Small intestine (tissue), 7 donors: ENCODE results near the gene SLC16A3. TPM values are rescaled to one million over a fixed set of nuclear protein-coding genes. Genes with fewer than 3 reads are reported as not detected.

Source experiments
- DNase-seq, 2 donors: peaks; one replicate each; pipeline versions ENCODE4 v3.0.0 to v3.0.0-alpha.2; 2013
- FAIRE-seq: peaks from 2 replicates; lab custom pipeline; 2012; peaks lifted over from hg19 to GRCh38; lab: Jason Lieb, UNC
- H3K27ac ChIP-seq, 3 donors: one replicate each; pipeline ENCODE4 v1.5.1; 2013; ENCODE audit warnings: low read length in 2 of 3, mild to moderate bottlenecking in 2 of 3, control low read depth in 1 of 3, inconsistent platforms in 1 of 3, low read depth in 1 of 3, moderate library complexity in 1 of 3
- H3K27me3 ChIP-seq, 3 donors: one replicate each; pipeline ENCODE4 v1.6.1; 2013; ENCODE audit warnings: low read length in 3 of 3, inconsistent platforms in 1 of 3; ENCODE audit not compliant: control insufficient read depth in 3 of 3, insufficient read depth in 3 of 3
- H3K36me3 ChIP-seq, 3 donors: one replicate each; pipeline ENCODE4 v1.6.1; 2013; ENCODE audit warnings: low read length in 3 of 3, inconsistent platforms in 1 of 3, low read depth in 1 of 3, mild to moderate bottlenecking in 1 of 3, moderate library complexity in 1 of 3; ENCODE audit not compliant: control insufficient read depth in 3 of 3, insufficient read depth in 2 of 3
- H3K4me1 ChIP-seq, 3 donors: one replicate each; pipeline ENCODE4 v1.6.1; 2013; ENCODE audit warnings: low read length in 2 of 3, inconsistent platforms in 1 of 3, low read depth in 1 of 3, mild to moderate bottlenecking in 1 of 3, moderate library complexity in 1 of 3; ENCODE audit not compliant: control insufficient read depth in 3 of 3, insufficient read depth in 2 of 3
- H3K4me3 ChIP-seq, 3 donors: one replicate each; pipeline ENCODE4 v1.5.1; 2013; ENCODE audit warnings: low read length in 3 of 3, control low read depth in 1 of 3, inconsistent platforms in 1 of 3, low read depth in 1 of 3, mild to moderate bottlenecking in 1 of 3, moderate library complexity in 1 of 3
- H3K9me3 ChIP-seq, 2 donors: one replicate each; pipeline ENCODE4 v1.6.1; 2013; ENCODE audit warnings: low read depth in 1 of 2, low read length in 1 of 2; ENCODE audit not compliant: control insufficient read depth in 2 of 2, insufficient read depth in 1 of 2
- WGBS, 3 donors: extraction: QIAGEN DNeasy Blood & Tissue Kit; methylation state at CpG; one replicate each; pipeline ENCODE4 v1.1.7; 2013; 5-methylcytosine and 5-hydroxymethylcytosine counted together
- polyA plus RNA-seq, 4 donors: library from polyadenylated mRNA; stranded (reverse) in 3 of 4; unstranded in 1 of 4; fragments of 200-250 nt in 3 of 4; fragments of 120-200 nt in 1 of 4; gene quantifications; one replicate each; pipeline versions ENCODE4 v1.2.1 to v1.2.3, GENCODE V29; 2013
- donor health status: healthy with polysubstance abuse.
- donor health status: control.
- donor health status: control.
- donor health status: Bipolar disorder and iron deficiency.
- donor health status: healthy.

Gene SLC16A3
- polyA plus RNA-seq, 4 donors: 5.4 to 33.2 (median 14.5) TPM

DNA sequence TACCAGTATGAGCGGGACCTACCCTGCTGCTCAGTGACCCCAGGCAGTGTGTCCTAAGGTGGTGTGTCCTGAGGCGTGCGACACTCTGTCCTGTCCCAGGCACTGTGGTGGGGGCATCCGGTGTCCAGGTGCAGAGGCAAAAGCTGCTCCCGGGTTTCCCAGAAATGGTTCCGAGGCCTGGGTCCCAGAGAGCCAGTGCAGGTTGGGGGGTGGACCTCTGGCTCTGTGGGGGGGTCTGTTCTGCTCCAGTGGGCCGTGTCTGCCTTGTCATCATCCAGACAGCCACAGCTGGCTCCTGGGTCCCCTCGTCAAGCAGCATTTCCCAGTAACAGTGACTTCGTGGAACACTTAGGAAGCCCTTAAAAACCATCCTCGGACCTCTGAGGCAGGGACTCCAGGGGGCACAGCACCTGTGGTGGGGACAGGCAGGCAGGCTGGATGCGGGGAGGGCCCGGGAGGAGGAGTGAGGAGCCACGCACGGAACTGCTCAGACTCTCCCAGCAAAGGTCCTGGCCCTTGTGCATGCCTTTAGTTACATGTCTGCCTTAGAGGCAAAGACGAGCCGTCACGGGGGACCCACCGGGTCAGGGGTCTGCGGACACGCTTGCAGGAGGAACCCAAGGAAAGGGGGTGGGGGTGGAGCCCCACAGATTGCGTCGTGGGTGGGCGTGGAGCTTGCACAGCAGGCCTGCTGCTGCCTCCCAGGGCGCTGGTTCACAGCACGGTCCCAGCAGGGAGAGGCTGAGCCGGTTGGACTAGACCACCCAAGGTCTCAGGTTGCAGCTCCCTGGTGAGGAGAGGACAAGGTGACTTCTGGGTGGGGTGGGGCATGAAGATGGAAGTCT lies 5.6 kb downstream of the SLC16A3 start:
- FAIRE-seq (no peak), DNase-seq (peak in 1 of 2 donors; percentile 45)
- no peak overlapping the region for H3K27ac ChIP-seq
- H3K36me3 ChIP-seq: peaks cover 0 to 56% (median 5%) of the 10 kb centered on the region in 3 donors
- H3K4me3 ChIP-seq: no peak overlapping the region
- H3K9me3 ChIP-seq: peaks cover 0 to 4% of the 10 kb centered on the region in 2 donors
- H3K4me1 ChIP-seq: peaks cover 1 to 66% (median 10%) of the 10 kb centered on the region in 3 donors
- 62% methylated on average over 23 to 26 of the region's 26 CpGs for WGBS, 3 donors
- peaks cover 0 to 2% (median 0%) of the 10 kb centered on the region in 3 donors for H3K27me3 ChIP-seq

- DNase-seq (no peak), FAIRE-seq (no peak)
- Histone ChIP-seq H3K4me3 (no peak overlapping the region), H3K4me1 (peaks cover 2 to 61% (median 6%) of the 10 kb centered on the region in 3 donors), H3K27ac (peak overlapping the region in 1 of 3 donors; percentile 88), H3K9me3 (peaks cover 0 to 4% of the 10 kb centered on the region in 2 donors), H3K27me3 (no peaks in the 10 kb centered on the region), H3K36me3 (peaks cover 0 to 63% (median 5%) of the 10 kb centered on the region in 3 donors)
- WGBS, 3 donors: 71 to 83% (median 79%) methylated on average over 19 of the region's 19 CpGs
Measured at GRCh38 chr17:82235056-82235774, 6.4 kb downstream of the SLC16A3 start.

- Histone ChIP-seq H3K4me3 (no peak overlapping the region), H3K27me3 (no peaks in the 10 kb centered on the region), H3K9me3 (no peaks in the 10 kb centered on the region), H3K4me1 (peaks cover under 1 to 58% (median 2%) of the 10 kb centered on the region in 3 donors), H3K27ac (peak overlapping the region in 2 of 3 donors; percentile 17 to 88), H3K36me3 (peaks cover 0 to 69% (median 5%) of the 10 kb centered on the region in 3 donors)
- FAIRE-seq (no peak), DNase-seq (peak; percentile 35 to 84)
- WGBS, 3 donors: 37 to 70% (median 52%) methylated on average over 11 to 15 of the region's 15 CpGs
Measured at GRCh38 chr17:82235775-82236141, 6.9 kb downstream of the SLC16A3 start.

GRCh38 chr17:82236142-82236971 lies 7.5 kb downstream of the SLC16A3 start:
- no peak overlapping the region for H3K4me3 ChIP-seq

GRCh38 chr17:82237083-82237745 lies 8.4 kb downstream of the SLC16A3 start:
- H3K27ac ChIP-seq: peak overlapping the region in 1 of 3 donors; percentile 88
- H3K4me1 ChIP-seq: peaks cover 0 to 59% (median 2%) of the 10 kb centered on the region in 3 donors
- H3K9me3 ChIP-seq: no peaks in the 10 kb centered on the region
- FAIRE-seq (no peak), DNase-seq (no peak)
- no peak overlapping the region for H3K4me3 ChIP-seq
- 91 to 93% (median 92%) methylated on average over 55 to 59 of the region's 59 CpGs for WGBS, 3 donors
- peaks cover 0 to 83% (median 5%) of the 10 kb centered on the region in 3 donors for H3K36me3 ChIP-seq
- no peaks in the 10 kb centered on the region for H3K27me3 ChIP-seq

More at GRCh38 chr17:82236142-82236971, 7.5 kb downstream of the SLC16A3 start:
- Histone ChIP-seq H3K27ac (peak overlapping the region; percentile 17 to 88 (median 27)), H3K9me3 (no peaks in the 10 kb centered on the region), H3K36me3 (peaks cover 0 to 75% (median 5%) of the 10 kb centered on the region in 3 donors), H3K27me3 (no peaks in the 10 kb centered on the region), H3K4me1 (peaks cover 0 to 59% (median 2%) of the 10 kb centered on the region in 3 donors)
- 33 to 43% (median 38%) methylated on average over 36 to 44 of the region's 44 CpGs for whole genome bisulfite sequencing, 3 donors
- FAIRE-seq (no peak), DNase-seq (peak; percentile 79 to 84)

GRCh38 chr17:82237746-82238471 lies 9.1 kb downstream of the SLC16A3 start:
- WGBS, 3 donors: 79 to 83% (median 80%) methylated on average over 33 to 34 of the region's 34 CpGs

More at GRCh38 chr17:82237746-82238471, 9.1 kb downstream of the SLC16A3 start:
- peaks cover 0 to 61% (median 2%) of the 10 kb centered on the region in 3 donors for H3K4me1 ChIP-seq
- DNase-seq: no peak
- H3K27me3 ChIP-seq: no peaks in the 10 kb centered on the region
- no peak overlapping the region for H3K4me3 ChIP-seq
- no peak for FAIRE-seq
- no peaks in the 10 kb centered on the region for H3K9me3 ChIP-seq
- H3K27ac ChIP-seq: peak overlapping the region in 1 of 3 donors; percentile 6
- H3K36me3 ChIP-seq: peaks cover 3 to 90% (median 5%) of the 10 kb centered on the region in 3 donors
